GM12878 (cell line): Measurements from ENCODE around the gene NOS3. TPM values are rescaled to one million over a fixed set of nuclear protein-coding genes. Genes with fewer than 3 reads are reported as not detected.

Experiments
- ATAC-seq: fragments of 200-7000 bp; cut with Tn5 transposase; 3 replicates; pipeline ENCODE4 v1.9.1; 2020; ENCODE audit warnings: mild to moderate bottlenecking, moderate library complexity
- BruUV-seq: library from RNA; stranded (reverse); fragments of 400-500 nt; replicated peaks from 2 replicates; lab custom pipeline; 2021; lab: Mats Ljungman, UMichigan
- CTCF ChIA-PET: fragments of 300-600 bp; sonication (Branson Sonifier 250); formaldehyde crosslinking; extraction: SDS; loops from one replicate; lab custom pipeline; 2021; ENCODE audit warnings: inconsistent platforms; lab: Yijun Ruan, JAX
- POLR2A ChIA-PET: fragments of 350-600 bp; formaldehyde crosslinking; extraction: SDS; loops from one replicate; lab custom pipeline; 2021; ENCODE audit warnings: inconsistent platforms; lab: Charles Lee
- RAD21 ChIA-PET: fragments of 300-600 bp; sonication (Branson Sonifier 250); formaldehyde crosslinking; loops from one replicate; lab custom pipeline; 2023; ENCODE audit warnings: antibody characterized with exemption; ENCODE audit not compliant: unreplicated experiment; lab: Charles Lee
- SMC1A ChIA-PET: fragments of 300-600 bp; sonication (Branson Sonifier 250); formaldehyde crosslinking; loops from one replicate; lab custom pipeline; 2023; ENCODE audit not compliant: unreplicated experiment, uncharacterized antibody; lab: Charles Lee
- DNase-seq: peaks from one replicate; pipeline ENCODE4 v3.0.0-alpha.2; 2011; ENCODE audit warnings: low read depth, low spot score
- FAIRE-seq: peaks from 3 replicates; lab custom pipeline; 2011; peaks lifted over from hg19 to GRCh38; lab: Jason Lieb, UNC
- H2AFZ ChIP-seq: 2 replicates; pipeline ENCODE4 v1.6.0; 2011; ENCODE audit warnings: low read depth, low read length, control low read depth; ENCODE audit not compliant: control insufficient read depth
- H3K27ac ChIP-seq: 2 replicates; pipeline ENCODE4 v1.5.1; 2011; ENCODE audit warnings: control low read depth; ENCODE audit not compliant: control insufficient read depth, insufficient read depth
- H3K27me3 ChIP-seq, 2 experiments: replicated peaks in 1 of 2; 2 replicates each; pipeline versions ENCODE4 v1.6.0 to v1.6.1; 2011; ENCODE audit warnings: low read length in 1 of 2; ENCODE audit not compliant: control insufficient read depth in 2 of 2, insufficient read depth in 2 of 2
- H3K36me3 ChIP-seq, 2 experiments: 2 replicates each; pipeline ENCODE4 v1.5.1; 2011; ENCODE audit warnings: low read length in 1 of 2; ENCODE audit not compliant: control insufficient read depth in 2 of 2, insufficient read depth in 2 of 2
- H3K4me1 ChIP-seq: 2 replicates; pipeline ENCODE4 v1.6.1; 2011; ENCODE audit warnings: mild to moderate bottlenecking, low read length, moderate library complexity, mixed read lengths; ENCODE audit not compliant: control insufficient read depth, insufficient read depth
- H3K4me2 ChIP-seq: 2 replicates; pipeline ENCODE4 v1.6.0; 2011; ENCODE audit warnings: control low read depth; ENCODE audit not compliant: control insufficient read depth, insufficient read depth
- H3K4me3 ChIP-seq: fragments of 200-600 bp; sonication (generic); 2 replicates; pipeline ENCODE4 v1.5.1; 2016
- H3K79me2 ChIP-seq: 2 replicates; pipeline ENCODE4 v1.6.0; 2011; ENCODE audit warnings: low read length; ENCODE audit not compliant: control insufficient read depth, insufficient read depth
- H3K9ac ChIP-seq: 2 replicates; pipeline ENCODE4 v1.8.0; 2011; ENCODE audit warnings: low read length, control low read depth, mixed read lengths; ENCODE audit not compliant: control insufficient read depth, insufficient read depth
- H3K9me3 ChIP-seq: replicated peaks from 3 replicates; pipeline ENCODE4 v1.5.1; 2011; ENCODE audit warnings: mild to moderate bottlenecking, low read length; ENCODE audit not compliant: control insufficient read depth, insufficient read depth
- H4K20me1 ChIP-seq: 2 replicates; pipeline ENCODE4 v1.6.0; 2011; ENCODE audit not compliant: control insufficient read depth, insufficient read depth
- KLF5 ChIP-seq: fragments of 450-650 bp; IDR thresholded peaks from 2 replicates; pipeline ENCODE4 v1.6.1; 2014; ENCODE audit warnings: mild to moderate bottlenecking; ENCODE audit not compliant: partially characterized antibody
- PAX8 ChIP-seq: fragments of 450-650 bp; IDR thresholded peaks from 2 replicates; pipeline ENCODE4 v1.6.1; 2017; ENCODE audit warnings: mild to moderate bottlenecking, moderate library complexity
- POLR2A ChIP-seq: IDR thresholded peaks from 2 replicates; pipeline ENCODE4 v1.6.1; 2011; ENCODE audit warnings: low read depth, mild to moderate bottlenecking, low read length
- ZNF24 ChIP-seq: fragments of 450-650 bp; IDR thresholded peaks from 2 replicates; pipeline ENCODE4 v1.6.1; 2017; ENCODE audit warnings: antibody characterized with exemption, mild to moderate bottlenecking
- WGBS: methylation state at CpG from one replicate; pipeline ENCODE4 v1.1.6; 2016; ENCODE audit warnings: low lambda C conversion rate; ENCODE audit not compliant: insufficient replicate concordance, insufficient coverage; ENCODE audit errors: missing lambda C conversion rate; 5-methylcytosine and 5-hydroxymethylcytosine counted together
- in situ Hi-C: fragments of 300-500 bp; cut with MboI; formaldehyde crosslinking; loops from 9 replicates; pipeline ENCODE4 v1.14.3; 2018; ENCODE audit warnings: mixed read lengths
- intact Hi-C: fragments of 100-400 bp; cut with micrococcal nuclease; formaldehyde crosslinking; loops from one replicate; pipeline ENCODE4 v1.14.2; 2022; ENCODE audit not compliant: unreplicated experiment
- polyA plus RNA-seq, 11 experiments: library from polyadenylated mRNA; depleted of rRNA in 4 of 11; unstranded in 6 of 11; stranded (reverse) in 5 of 11; fragments of >200 nt; fragmentation: Nextera tagmentation in 4 of 11; fragmentation: Illumina TruSeq in 1 of 11; extraction: Ambion mirVana in 4 of 11; extraction: Trizol in 1 of 11; gene quantifications; 1 replicate in 1 of 11; 2 replicates in 10 of 11; pipeline versions ENCODE4 v1.2.1 to v1.2.3, GENCODE V29; 2011 to 2016; ENCODE audit warnings: inconsistent platforms in 2 of 11, missing spikeins in 2 of 11, low read depth in 1 of 11
- total RNA-seq, 4 experiments: library from RNA; depleted of rRNA in 3 of 4; stranded (reverse); fragments of >200 nt in 3 of 4; fragmentation: Illumina TruSeq in 1 of 4; extraction: Trizol in 1 of 4; gene quantifications; 2 replicates each; pipeline versions ENCODE4 v1.2.1 to v1.2.3, GENCODE V29; 2013 to 2021
- TF ChIP-seq, protein P1 (sequence below): fragments of 450-650 bp; IDR thresholded peaks from 2 replicates; pipeline ENCODE4 v1.6.1; 2017; ENCODE audit warnings: mild to moderate bottlenecking
- TF ChIP-seq, protein P2 (sequence below): fragments of 450-650 bp; IDR thresholded peaks from 2 replicates; pipeline ENCODE4 v1.6.1; 2014; ENCODE audit warnings: mild to moderate bottlenecking

The NOS3 gene
- total and polyA plus RNA-seq, 10 of the 15 experiments (the other 5 are each of a cell fraction or from before 2014, with no cell fraction given): 0.06 to 0.92 (median 0.30) TPM; not detected in 3

DNA sequence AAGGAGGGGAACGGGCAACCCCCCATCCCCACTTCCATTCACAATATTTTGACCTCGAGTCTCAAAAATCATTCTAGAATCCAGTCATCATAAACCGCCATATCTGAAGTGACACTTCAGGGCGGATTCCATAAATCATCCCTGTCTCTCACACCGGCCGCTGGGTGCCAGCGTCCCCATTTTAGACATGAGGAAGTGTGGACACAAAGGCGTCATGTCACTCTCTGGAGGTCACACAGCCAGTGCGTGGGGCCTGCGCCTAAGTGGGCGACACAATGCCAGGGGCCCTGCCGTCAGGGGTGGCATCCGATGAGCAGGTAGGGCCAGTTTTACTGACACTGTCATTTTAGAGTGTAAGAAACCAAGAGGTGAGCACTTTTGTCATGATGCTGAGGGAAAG is 32.2 kb upstream of the NOS3 start:
- no peak for FAIRE-seq
- SMC1A ChIA-PET: no interaction called here
- Histone ChIP-seq H3K79me2 (no peaks in the 10 kb centered on the region), H3K4me1 (no peaks in the 10 kb centered on the region), H4K20me1 (no peaks in the 10 kb centered on the region)
- RAD21 ChIA-PET: no interaction called here
- WGBS: 34% methylated on average over 13 of the region's 13 CpGs
- CTCF ChIA-PET: no interaction called here
- POLR2A ChIA-PET: no interaction called here
- TF ChIP-seq POLR2A (no peak), PAX8 (no peak), ZNF24 (no peak), KLF5 (no peak)
- TF ChIP-seq, protein P1, sequence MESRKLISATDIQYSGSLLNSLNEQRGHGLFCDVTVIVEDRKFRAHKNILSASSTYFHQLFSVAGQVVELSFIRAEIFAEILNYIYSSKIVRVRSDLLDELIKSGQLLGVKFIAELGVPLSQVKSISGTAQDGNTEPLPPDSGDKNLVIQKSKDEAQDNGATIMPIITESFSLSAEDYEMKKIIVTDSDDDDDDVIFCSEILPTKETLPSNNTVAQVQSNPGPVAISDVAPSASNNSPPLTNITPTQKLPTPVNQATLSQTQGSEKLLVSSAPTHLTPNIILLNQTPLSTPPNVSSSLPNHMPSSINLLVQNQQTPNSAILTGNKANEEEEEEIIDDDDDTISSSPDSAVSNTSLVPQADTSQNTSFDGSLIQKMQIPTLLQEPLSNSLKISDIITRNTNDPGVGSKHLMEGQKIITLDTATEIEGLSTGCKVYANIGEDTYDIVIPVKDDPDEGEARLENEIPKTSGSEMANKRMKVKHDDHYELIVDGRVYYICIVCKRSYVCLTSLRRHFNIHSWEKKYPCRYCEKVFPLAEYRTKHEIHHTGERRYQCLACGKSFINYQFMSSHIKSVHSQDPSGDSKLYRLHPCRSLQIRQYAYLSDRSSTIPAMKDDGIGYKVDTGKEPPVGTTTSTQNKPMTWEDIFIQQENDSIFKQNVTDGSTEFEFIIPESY: no peak
- TF ChIP-seq, protein P2, sequence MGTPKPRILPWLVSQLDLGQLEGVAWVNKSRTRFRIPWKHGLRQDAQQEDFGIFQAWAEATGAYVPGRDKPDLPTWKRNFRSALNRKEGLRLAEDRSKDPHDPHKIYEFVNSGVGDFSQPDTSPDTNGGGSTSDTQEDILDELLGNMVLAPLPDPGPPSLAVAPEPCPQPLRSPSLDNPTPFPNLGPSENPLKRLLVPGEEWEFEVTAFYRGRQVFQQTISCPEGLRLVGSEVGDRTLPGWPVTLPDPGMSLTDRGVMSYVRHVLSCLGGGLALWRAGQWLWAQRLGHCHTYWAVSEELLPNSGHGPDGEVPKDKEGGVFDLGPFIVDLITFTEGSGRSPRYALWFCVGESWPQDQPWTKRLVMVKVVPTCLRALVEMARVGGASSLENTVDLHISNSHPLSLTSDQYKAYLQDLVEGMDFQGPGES: no peak
- TF ChIP-seq, all 136 proteins: peak for 0
- no peak overlapping the region for H2AFZ ChIP-seq
- H3K4me3 ChIP-seq: no peak overlapping the region
- no TSS peak for BruUV-seq
- no peaks in the 10 kb centered on the region for H3K9me3 ChIP-seq
- no peak overlapping the region for H3K9ac ChIP-seq
- H3K27ac ChIP-seq: no peak overlapping the region
- H3K27me3 ChIP-seq: no peaks in the 10 kb centered on the region; a peak in 2 of 4 replicates
- in situ Hi-C loops (no loop called here), intact Hi-C loops (no loop called here)
- no peak overlapping the region for H3K4me2 ChIP-seq
- ATAC-seq (no peak), DNase-seq (no peak)
- no peaks in the 10 kb centered on the region for H3K36me3 ChIP-seq
